Measurements from ENCODE around the gene JAKMIP1.

DNA sequence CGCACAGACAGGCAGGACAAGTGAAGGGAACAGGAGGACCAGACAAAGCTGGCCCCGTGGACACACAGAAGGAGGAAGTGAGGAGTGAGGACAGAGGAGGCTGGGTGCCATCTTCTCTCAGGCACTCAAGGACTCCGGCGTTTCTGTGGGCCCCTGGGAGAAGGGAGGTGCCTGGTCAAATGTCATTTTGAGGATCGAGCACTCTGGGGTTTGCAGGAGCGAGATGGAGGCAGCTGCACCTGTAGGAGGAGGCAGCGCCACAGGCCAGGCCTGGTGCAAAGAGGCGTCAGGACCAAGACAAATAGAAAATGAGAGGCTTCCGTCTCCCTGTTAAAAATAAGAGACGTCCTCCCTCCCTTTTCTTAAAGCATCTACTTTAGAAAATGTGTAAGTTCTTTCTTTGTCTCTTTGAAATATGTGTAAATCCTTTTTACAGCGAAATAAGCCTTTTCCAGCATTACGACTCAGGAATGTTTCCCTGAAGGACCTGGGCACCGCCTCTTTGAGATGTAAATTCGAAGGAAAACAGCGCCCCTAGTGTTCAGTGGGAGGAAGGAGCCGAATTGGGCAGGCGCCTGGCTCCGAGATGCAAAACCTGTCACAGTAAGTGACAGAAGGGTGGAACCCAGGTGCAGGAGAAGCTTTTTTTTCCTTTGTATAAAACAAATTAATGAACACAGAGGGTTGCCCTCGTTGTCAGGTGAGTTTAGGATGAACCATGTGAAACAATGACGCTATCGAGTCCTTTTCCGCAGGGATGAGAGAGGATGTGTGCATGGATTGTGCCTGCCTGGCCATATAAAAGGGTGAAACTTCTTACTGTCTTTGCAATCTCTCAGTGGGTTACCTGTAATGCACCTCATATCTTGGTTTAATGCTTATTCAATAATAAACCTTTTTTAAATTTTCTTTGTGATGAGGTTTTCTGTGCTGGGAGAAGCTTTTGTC, 180.8 kb downstream of the JAKMIP1 start:
- TF ChIP-seq CTCF (conservative IDR thresholded peaks at IDR 0.05; ENCODE audit: low read length) (peak; percentile 94), EZH2phosphoT487 (IDR thresholded peaks at IDR 0.05; ENCODE audit: borderline replicate concordance, low read depth, low read length) (no peak)

All from OCI-LY7 (cell line).